NCI-H2196 treated with DMSO at 0.1 percent for 48 hours (cell line): ENCODE data around the gene UNC5B.
A peak's percentile ranks its signal among the peaks of the same experiment; 100 is the strongest.

ENCODE experiments used
- DNase-seq: peaks from one replicate; lab custom pipeline; 2025; ENCODE audit not compliant: unreplicated experiment; lab: John Stamatoyannopoulos, UW

Gene UNC5B

GRCh38 chr10:71314694-71315225 lies 102.4 kb downstream of the UNC5B start:
- no peak for DNase-seq

- no peak for DNase-seq
Measured at GRCh38 chr10:71316056-71316785, 103.9 kb downstream of the UNC5B start.

GRCh38 chr10:71316786-71317160 lies 104.4 kb downstream of the UNC5B start:
- no peak for DNase-seq

- DNase-seq, result no peak
Measured at GRCh38 chr10:71317739-71318138, 105.4 kb downstream of the UNC5B start.

GRCh38 chr10:71319042-71319799 lies 106.9 kb downstream of the UNC5B start, which contains the start of gene SLC29A3:
TSS of gene SLC29A3 (plus strand) at chr10:71319259. CDS start at chr10:71319310, 51 bp downstream.
- DNase-seq, result peak; percentile 42

- no peak for DNase-seq
Measured at GRCh38 chr10:71319800-71320392, 107.5 kb downstream of the UNC5B start.

GRCh38 chr10:71320592-71320991 lies 108.2 kb downstream of the UNC5B start:
- no peak for DNase-seq

GRCh38 chr10:71321386-71321785 lies 109.0 kb downstream of the UNC5B start:
- DNase-seq, result no peak

- DNase-seq, result no peak
Measured at GRCh38 chr10:71323407-71323806, 111.0 kb downstream of the UNC5B start.

GRCh38 chr10:71324743-71325142 lies 112.4 kb downstream of the UNC5B start:
- no peak for DNase-seq

- no peak for DNase-seq
Measured at GRCh38 chr10:71325267-71325666, 112.9 kb downstream of the UNC5B start.

GRCh38 chr10:71326464-71326881 lies 114.1 kb downstream of the UNC5B start:
- peak; percentile 81 for DNase-seq

GRCh38 chr10:71330789-71331404 lies 118.5 kb downstream of the UNC5B start:
- no peak for DNase-seq

GRCh38 chr10:71331736-71332135 lies 119.4 kb downstream of the UNC5B start:
- DNase-seq, result no peak

- DNase-seq, result no peak
Measured at GRCh38 chr10:71332466-71332865, 120.1 kb downstream of the UNC5B start.

GRCh38 chr10:71333129-71333887 lies 120.9 kb downstream of the UNC5B start:
- no peak for DNase-seq

- DNase-seq, result no peak
Measured at GRCh38 chr10:71334221-71334791, 121.9 kb downstream of the UNC5B start.

GRCh38 chr10:71335173-71335708 lies 122.9 kb downstream of the UNC5B start:
- DNase-seq, result no peak

GRCh38 chr10:71336632-71337031 lies 124.3 kb downstream of the UNC5B start:
- DNase-seq, result no peak

GRCh38 chr10:71337219-71337701 lies 124.9 kb downstream of the UNC5B start:
- DNase-seq, result no peak
